ENCODE measurements around the gene WBP2NL. TPM values are rescaled to one million over a fixed set of nuclear protein-coding genes. Genes with fewer than 3 reads are reported as not detected.

The WBP2NL gene
- polyA plus RNA-seq, 1 donor from 2014 or later: not detected

DNA sequence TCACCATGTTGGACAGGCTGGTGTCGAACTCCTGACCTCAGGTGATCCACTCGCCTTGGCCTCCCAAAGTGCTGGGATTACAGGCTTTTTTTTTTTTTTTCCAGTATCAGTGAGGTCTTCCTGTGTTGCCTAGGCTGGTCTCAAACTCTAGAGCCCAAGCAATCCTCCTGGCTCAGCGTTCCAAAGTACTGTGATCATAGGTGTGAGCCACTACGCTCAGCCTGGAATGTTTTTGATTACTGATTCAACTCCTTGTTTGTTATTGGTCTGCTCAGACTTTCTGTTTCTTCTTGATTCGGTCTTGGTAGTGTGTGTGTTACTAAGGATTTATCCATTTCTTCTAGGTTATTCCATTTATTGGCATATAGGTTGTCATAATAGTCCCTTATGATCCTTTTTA is 40.7 kb downstream of the WBP2NL start:
- Histone ChIP-seq H3K4me2 (ENCODE audit: low read length) (no peak overlapping the region), H3K9me2 (ENCODE audit: insufficient read depth, low read length) (no peaks in the 10 kb centered on the region), H3K4me3 (ENCODE audit: low read length) (no peak overlapping the region), H3K27ac (ENCODE audit: low read length) (no peak overlapping the region), H3K9me3 (ENCODE audit: low read length) (no peaks in the 10 kb centered on the region), H3F3A (ENCODE audit: insufficient read depth, low read length, poor library complexity, severe bottlenecking) (no peaks in the 10 kb centered on the region), H3K36me3 (ENCODE audit: insufficient read depth, low read length) (no peaks in the 10 kb centered on the region), H3K9ac (ENCODE audit: low read length) (no peak overlapping the region), H3K27me3 (ENCODE audit: insufficient read depth, low read depth, low read length) (no peaks in the 10 kb centered on the region), H2AFZ (ENCODE audit: low read depth, low read length) (no peak overlapping the region), H4K20me1 (ENCODE audit: insufficient read depth) (no peaks in the 10 kb centered on the region), H3K79me2 (replicated peaks; ENCODE audit: insufficient read depth, low read length) (no peaks in the 10 kb centered on the region)
- TF ChIP-seq MXI1 (conservative IDR thresholded peaks at IDR 0.05; ENCODE audit: poor library complexity, severe bottlenecking): no peak
- no peak for TF ChIP-seq SMC3 (conservative IDR thresholded peaks at IDR 0.05; ENCODE audit: poor library complexity)
- TF ChIP-seq EZH2 (IDR thresholded peaks at IDR 0.05; ENCODE audit: borderline replicate concordance, insufficient read depth, low read length, poor library complexity, severe bottlenecking): no peak
- TF ChIP-seq RAD21 (conservative IDR thresholded peaks at IDR 0.05): no peak
- TF ChIP-seq, protein P1, sequence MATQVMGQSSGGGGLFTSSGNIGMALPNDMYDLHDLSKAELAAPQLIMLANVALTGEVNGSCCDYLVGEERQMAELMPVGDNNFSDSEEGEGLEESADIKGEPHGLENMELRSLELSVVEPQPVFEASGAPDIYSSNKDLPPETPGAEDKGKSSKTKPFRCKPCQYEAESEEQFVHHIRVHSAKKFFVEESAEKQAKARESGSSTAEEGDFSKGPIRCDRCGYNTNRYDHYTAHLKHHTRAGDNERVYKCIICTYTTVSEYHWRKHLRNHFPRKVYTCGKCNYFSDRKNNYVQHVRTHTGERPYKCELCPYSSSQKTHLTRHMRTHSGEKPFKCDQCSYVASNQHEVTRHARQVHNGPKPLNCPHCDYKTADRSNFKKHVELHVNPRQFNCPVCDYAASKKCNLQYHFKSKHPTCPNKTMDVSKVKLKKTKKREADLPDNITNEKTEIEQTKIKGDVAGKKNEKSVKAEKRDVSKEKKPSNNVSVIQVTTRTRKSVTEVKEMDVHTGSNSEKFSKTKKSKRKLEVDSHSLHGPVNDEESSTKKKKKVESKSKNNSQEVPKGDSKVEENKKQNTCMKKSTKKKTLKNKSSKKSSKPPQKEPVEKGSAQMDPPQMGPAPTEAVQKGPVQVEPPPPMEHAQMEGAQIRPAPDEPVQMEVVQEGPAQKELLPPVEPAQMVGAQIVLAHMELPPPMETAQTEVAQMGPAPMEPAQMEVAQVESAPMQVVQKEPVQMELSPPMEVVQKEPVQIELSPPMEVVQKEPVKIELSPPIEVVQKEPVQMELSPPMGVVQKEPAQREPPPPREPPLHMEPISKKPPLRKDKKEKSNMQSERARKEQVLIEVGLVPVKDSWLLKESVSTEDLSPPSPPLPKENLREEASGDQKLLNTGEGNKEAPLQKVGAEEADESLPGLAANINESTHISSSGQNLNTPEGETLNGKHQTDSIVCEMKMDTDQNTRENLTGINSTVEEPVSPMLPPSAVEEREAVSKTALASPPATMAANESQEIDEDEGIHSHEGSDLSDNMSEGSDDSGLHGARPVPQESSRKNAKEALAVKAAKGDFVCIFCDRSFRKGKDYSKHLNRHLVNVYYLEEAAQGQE (IDR thresholded peaks at IDR 0.05; ENCODE audit: borderline replicate concordance): no peak
- no peak for TF ChIP-seq TAF1 (IDR thresholded peaks at IDR 0.05; ENCODE audit: low read depth)
- TF ChIP-seq EP300 (conservative IDR thresholded peaks at IDR 0.05; ENCODE audit: poor library complexity, severe bottlenecking): no peak
- TF ChIP-seq POLR2AphosphoS5 (IDR thresholded peaks at IDR 0.05): no peak
- TF ChIP-seq, protein P2, sequence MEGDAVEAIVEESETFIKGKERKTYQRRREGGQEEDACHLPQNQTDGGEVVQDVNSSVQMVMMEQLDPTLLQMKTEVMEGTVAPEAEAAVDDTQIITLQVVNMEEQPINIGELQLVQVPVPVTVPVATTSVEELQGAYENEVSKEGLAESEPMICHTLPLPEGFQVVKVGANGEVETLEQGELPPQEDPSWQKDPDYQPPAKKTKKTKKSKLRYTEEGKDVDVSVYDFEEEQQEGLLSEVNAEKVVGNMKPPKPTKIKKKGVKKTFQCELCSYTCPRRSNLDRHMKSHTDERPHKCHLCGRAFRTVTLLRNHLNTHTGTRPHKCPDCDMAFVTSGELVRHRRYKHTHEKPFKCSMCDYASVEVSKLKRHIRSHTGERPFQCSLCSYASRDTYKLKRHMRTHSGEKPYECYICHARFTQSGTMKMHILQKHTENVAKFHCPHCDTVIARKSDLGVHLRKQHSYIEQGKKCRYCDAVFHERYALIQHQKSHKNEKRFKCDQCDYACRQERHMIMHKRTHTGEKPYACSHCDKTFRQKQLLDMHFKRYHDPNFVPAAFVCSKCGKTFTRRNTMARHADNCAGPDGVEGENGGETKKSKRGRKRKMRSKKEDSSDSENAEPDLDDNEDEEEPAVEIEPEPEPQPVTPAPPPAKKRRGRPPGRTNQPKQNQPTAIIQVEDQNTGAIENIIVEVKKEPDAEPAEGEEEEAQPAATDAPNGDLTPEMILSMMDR (IDR thresholded peaks at IDR 0.05; ENCODE audit: poor library complexity, severe bottlenecking): no peak

DNA sequence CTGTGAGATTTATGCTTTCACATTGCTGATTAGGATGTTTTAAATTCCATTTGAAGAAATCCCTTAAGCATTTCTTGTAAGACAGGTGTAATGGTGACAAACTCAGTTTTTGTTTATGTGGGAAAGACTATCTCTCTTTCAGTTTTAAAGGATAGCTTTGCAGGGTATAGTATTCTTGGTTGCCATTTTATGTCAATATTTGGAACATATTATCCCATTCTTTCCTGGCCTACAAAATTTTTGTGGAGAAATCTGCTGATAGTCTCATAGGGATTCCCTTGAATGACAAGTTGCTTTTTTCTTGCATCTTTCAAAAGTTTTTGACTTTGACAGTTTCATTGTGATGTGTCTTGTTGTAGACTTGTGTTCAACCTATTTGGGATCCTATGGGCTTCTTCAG is 43.2 kb downstream of the WBP2NL start:
- Histone ChIP-seq H3K4me3 (ENCODE audit: low read length) (no peak overlapping the region), H2AFZ (ENCODE audit: low read depth, low read length) (no peak overlapping the region), H3K9ac (ENCODE audit: low read length) (no peak overlapping the region), H4K20me1 (ENCODE audit: insufficient read depth) (no peaks in the 10 kb centered on the region), H3K79me2 (replicated peaks; ENCODE audit: insufficient read depth, low read length) (no peaks in the 10 kb centered on the region), H3K27me3 (ENCODE audit: insufficient read depth, low read depth, low read length) (no peaks in the 10 kb centered on the region), H3K9me2 (ENCODE audit: insufficient read depth, low read length) (no peaks in the 10 kb centered on the region), H3K36me3 (ENCODE audit: insufficient read depth, low read length) (no peaks in the 10 kb centered on the region), H3K4me2 (ENCODE audit: low read length) (no peak overlapping the region), H3K9me3 (ENCODE audit: low read length) (no peaks in the 10 kb centered on the region), H3K27ac (ENCODE audit: low read length) (no peak overlapping the region), H3F3A (ENCODE audit: insufficient read depth, low read length, poor library complexity, severe bottlenecking) (no peaks in the 10 kb centered on the region)
- TF ChIP-seq SMC3 (conservative IDR thresholded peaks at IDR 0.05; ENCODE audit: poor library complexity) (no peak), RAD21 (conservative IDR thresholded peaks at IDR 0.05) (no peak), POLR2AphosphoS5 (IDR thresholded peaks at IDR 0.05) (no peak), EZH2 (IDR thresholded peaks at IDR 0.05; ENCODE audit: borderline replicate concordance, insufficient read depth, low read length, poor library complexity, severe bottlenecking) (no peak), TAF1 (IDR thresholded peaks at IDR 0.05; ENCODE audit: low read depth) (no peak), MXI1 (conservative IDR thresholded peaks at IDR 0.05; ENCODE audit: poor library complexity, severe bottlenecking) (no peak), EP300 (conservative IDR thresholded peaks at IDR 0.05; ENCODE audit: poor library complexity, severe bottlenecking) (no peak)
- TF ChIP-seq, protein P1 (IDR thresholded peaks at IDR 0.05; ENCODE audit: borderline replicate concordance): no peak
- TF ChIP-seq, protein P2 (IDR thresholded peaks at IDR 0.05; ENCODE audit: poor library complexity, severe bottlenecking): no peak
